ENCODE results near the gene NEK1.

Gene NEK1

GRCh38 chr4:169652535-169652934 lies 40.2 kb upstream of the NEK1 start:
- DNase-seq (ENCODE audit: insufficient read length, low spot score) (no peak), FAIRE-seq (peak; percentile 80)
- TF ChIP-seq POLR2AphosphoS5 (IDR thresholded peaks at IDR 0.05; ENCODE audit: low read depth, low read length) (no peak), POLR2A (IDR thresholded peaks at IDR 0.05; ENCODE audit: low read depth, low read length) (no peak)

GRCh38 chr4:169650227-169650936 lies 38.0 kb upstream of the NEK1 start:
- no peak for DNase-seq (ENCODE audit: insufficient read length, low spot score)
- FAIRE-seq = no peak
- TF ChIP-seq PAX5 (IDR thresholded peaks at IDR 0.05; ENCODE audit: insufficient read depth, low read length, severe bottlenecking) = no peak
- TF ChIP-seq SPI1 (IDR thresholded peaks at IDR 0.05; ENCODE audit: low read depth, low read length) = no peak
- no peak for TF ChIP-seq TAF1 (IDR thresholded peaks at IDR 0.05; ENCODE audit: low read depth, low read length)
- no peak for TF ChIP-seq POLR2AphosphoS5 (IDR thresholded peaks at IDR 0.05; ENCODE audit: low read depth, low read length)
- no peak for TF ChIP-seq POLR2A (IDR thresholded peaks at IDR 0.05; ENCODE audit: low read depth, low read length)
- no peak for TF ChIP-seq POU2F2 (IDR thresholded peaks at IDR 0.05; ENCODE audit: low read depth, low read length)

GRCh38 chr4:169649545-169650226 lies 37.3 kb upstream of the NEK1 start:
- DNase-seq (ENCODE audit: insufficient read length, low spot score) = no peak
- FAIRE-seq = no peak

GRCh38 chr4:169645627-169646026 lies 33.2 kb upstream of the NEK1 start:
- FAIRE-seq = no peak
- DNase-seq (ENCODE audit: insufficient read length, low spot score) = no peak
- TF ChIP-seq TAF1 (IDR thresholded peaks at IDR 0.05; ENCODE audit: low read depth, low read length) (no peak), POLR2AphosphoS5 (IDR thresholded peaks at IDR 0.05; ENCODE audit: low read depth, low read length) (no peak), POLR2A (IDR thresholded peaks at IDR 0.05; ENCODE audit: low read depth, low read length) (no peak), PAX5 (IDR thresholded peaks at IDR 0.05; ENCODE audit: insufficient read depth, low read length, severe bottlenecking) (no peak), POU2F2 (IDR thresholded peaks at IDR 0.05; ENCODE audit: low read depth, low read length) (no peak), SPI1 (IDR thresholded peaks at IDR 0.05; ENCODE audit: low read depth, low read length) (no peak)

More at GRCh38 chr4:169649545-169650226, 37.3 kb upstream of the NEK1 start:
- TF ChIP-seq POLR2AphosphoS5 (IDR thresholded peaks at IDR 0.05; ENCODE audit: low read depth, low read length) (no peak), PAX5 (IDR thresholded peaks at IDR 0.05; ENCODE audit: insufficient read depth, low read length, severe bottlenecking) (no peak)

- no peak for DNase-seq (ENCODE audit: insufficient read length, low spot score)
- TF ChIP-seq PAX5 (IDR thresholded peaks at IDR 0.05; ENCODE audit: insufficient read depth, low read length, severe bottlenecking) (no peak), SPI1 (IDR thresholded peaks at IDR 0.05; ENCODE audit: low read depth, low read length) (no peak), POU2F2 (IDR thresholded peaks at IDR 0.05; ENCODE audit: low read depth, low read length) (no peak), POLR2A (IDR thresholded peaks at IDR 0.05; ENCODE audit: low read depth, low read length) (no peak), TAF1 (IDR thresholded peaks at IDR 0.05; ENCODE audit: low read depth, low read length) (no peak), POLR2AphosphoS5 (IDR thresholded peaks at IDR 0.05; ENCODE audit: low read depth, low read length) (no peak)
- no peak for FAIRE-seq
Observed at GRCh38 chr4:169644802-169645201, 32.4 kb upstream of the NEK1 start.

- FAIRE-seq (no peak), DNase-seq (ENCODE audit: insufficient read length, low spot score) (no peak)
- TF ChIP-seq POU2F2 (IDR thresholded peaks at IDR 0.05; ENCODE audit: low read depth, low read length) = no peak
- no peak for TF ChIP-seq POLR2AphosphoS5 (IDR thresholded peaks at IDR 0.05; ENCODE audit: low read depth, low read length)
- no peak for TF ChIP-seq TAF1 (IDR thresholded peaks at IDR 0.05; ENCODE audit: low read depth, low read length)
- no peak for TF ChIP-seq PAX5 (IDR thresholded peaks at IDR 0.05; ENCODE audit: insufficient read depth, low read length, severe bottlenecking)
- no peak for TF ChIP-seq SPI1 (IDR thresholded peaks at IDR 0.05; ENCODE audit: low read depth, low read length)
- no peak for TF ChIP-seq POLR2A (IDR thresholded peaks at IDR 0.05; ENCODE audit: low read depth, low read length)
Observed at GRCh38 chr4:169640261-169640870, 28.0 kb upstream of the NEK1 start.

- DNase-seq (ENCODE audit: insufficient read length, low spot score) = no peak
Observed at GRCh38 chr4:169634975-169635374, 22.6 kb upstream of the NEK1 start.

GRCh38 chr4:169632896-169633295 lies 20.5 kb upstream of the NEK1 start:
- TF ChIP-seq POLR2A (IDR thresholded peaks at IDR 0.05; ENCODE audit: low read depth, low read length) = no peak
- no peak for TF ChIP-seq SPI1 (IDR thresholded peaks at IDR 0.05; ENCODE audit: low read depth, low read length)
- no peak for TF ChIP-seq POU2F2 (IDR thresholded peaks at IDR 0.05; ENCODE audit: low read depth, low read length)
- no peak for TF ChIP-seq TAF1 (IDR thresholded peaks at IDR 0.05; ENCODE audit: low read depth, low read length)
- no peak for TF ChIP-seq PAX5 (IDR thresholded peaks at IDR 0.05; ENCODE audit: insufficient read depth, low read length, severe bottlenecking)
- TF ChIP-seq POLR2AphosphoS5 (IDR thresholded peaks at IDR 0.05; ENCODE audit: low read depth, low read length) = no peak
- DNase-seq (ENCODE audit: insufficient read length, low spot score) = no peak
- no peak for FAIRE-seq

More at GRCh38 chr4:169634975-169635374, 22.6 kb upstream of the NEK1 start:
- no peak for TF ChIP-seq POLR2AphosphoS5 (IDR thresholded peaks at IDR 0.05; ENCODE audit: low read depth, low read length)
- TF ChIP-seq POLR2A (IDR thresholded peaks at IDR 0.05; ENCODE audit: low read depth, low read length) = no peak
- no peak for TF ChIP-seq POU2F2 (IDR thresholded peaks at IDR 0.05; ENCODE audit: low read depth, low read length)
- TF ChIP-seq PAX5 (IDR thresholded peaks at IDR 0.05; ENCODE audit: insufficient read depth, low read length, severe bottlenecking) = no peak
- no peak for TF ChIP-seq TAF1 (IDR thresholded peaks at IDR 0.05; ENCODE audit: low read depth, low read length)
- TF ChIP-seq SPI1 (IDR thresholded peaks at IDR 0.05; ENCODE audit: low read depth, low read length) = no peak
- no peak for FAIRE-seq

- DNase-seq (ENCODE audit: insufficient read length, low spot score) (no peak), FAIRE-seq (no peak)
- TF ChIP-seq POLR2AphosphoS5 (IDR thresholded peaks at IDR 0.05; ENCODE audit: low read depth, low read length) (no peak), SPI1 (IDR thresholded peaks at IDR 0.05; ENCODE audit: low read depth, low read length) (no peak), POLR2A (IDR thresholded peaks at IDR 0.05; ENCODE audit: low read depth, low read length) (no peak), TAF1 (IDR thresholded peaks at IDR 0.05; ENCODE audit: low read depth, low read length) (no peak), PAX5 (IDR thresholded peaks at IDR 0.05; ENCODE audit: insufficient read depth, low read length, severe bottlenecking) (no peak), POU2F2 (IDR thresholded peaks at IDR 0.05; ENCODE audit: low read depth, low read length) (no peak)
Observed at GRCh38 chr4:169630069-169630468, 17.7 kb upstream of the NEK1 start.

Data from GM12891 (cell line).